Lower leg skin (tissue), 4 donors: Measurements from ENCODE around the gene PRIMPOL. TPM values are rescaled to one million over a fixed set of nuclear protein-coding genes. Genes with fewer than 3 reads are reported as not detected.

Experiments used
- DNase-seq, 2 donors: peaks; one replicate each; pipeline ENCODE4 v3.0.0-alpha.2; 2019; ENCODE audit warnings: low spot score in 2 of 2
- H3K4me3 ChIP-seq: fragments of 200-600 bp; sonication (generic); 2 replicates; pipeline ENCODE4 v1.5.1; 2017; ENCODE audit warnings: mild to moderate bottlenecking, low read depth; ENCODE audit not compliant: poor library complexity, severe bottlenecking
- CTCF ChIP-seq, 3 donors: fragments of 450-650 bp; IDR thresholded peaks; one replicate each; pipeline ENCODE4 v1.5.1; 2016; ENCODE audit warnings: antibody characterized with exemption in 3 of 3, mild to moderate bottlenecking in 3 of 3, moderate library complexity in 2 of 3
- POLR2A ChIP-seq, 2 donors: fragments of 450-650 bp; IDR thresholded peaks; one replicate each; pipeline ENCODE4 v1.6.1; 2016 to 2017; ENCODE audit warnings: antibody characterized with exemption in 2 of 2, mild to moderate bottlenecking in 1 of 2, moderate library complexity in 1 of 2
- WGBS, 2 donors: methylation state at CpG; one replicate each; pipeline ENCODE4 v1.1.5; 2018; 5-methylcytosine and 5-hydroxymethylcytosine counted together
- intact Hi-C: fragments of 100-400 bp; cut with DNase I; formaldehyde crosslinking; loops from one replicate; pipeline ENCODE4 v1.15.0; 2023; ENCODE audit warnings: low total_unique reads
- total RNA-seq, 4 donors: library from RNA; depleted of rRNA; stranded (reverse); fragments of >200 nt; gene quantifications; one replicate each; pipeline ENCODE4 v1.1.0, GENCODE V29; 2016

The PRIMPOL gene
- total RNA-seq, 4 donors from 2014 or later = 12.1 to 23.2 (median 13.4) TPM

GRCh38 chr4:184641451-184641850 lies 8.1 kb upstream of the PRIMPOL start:
- intact Hi-C loops = no loop called here
- no peak overlapping the region for H3K4me3 ChIP-seq
- WGBS, 2 donors = 91 to 93% methylated on average over 5 of the region's 5 CpGs
- DNase-seq = no peak
- TF ChIP-seq POLR2A (IDR thresholded peaks at IDR 0.05) = no peak
- no peak for TF ChIP-seq CTCF (IDR thresholded peaks at IDR 0.05)

- WGBS, 2 donors = 75 to 87% methylated on average over 1 of the region's 1 CpG
- TF ChIP-seq CTCF (IDR thresholded peaks at IDR 0.05) (no peak), POLR2A (IDR thresholded peaks at IDR 0.05) (no peak)
- no peak for DNase-seq
- intact Hi-C loops = no loop called here
- H3K4me3 ChIP-seq = no peak overlapping the region
Observed at GRCh38 chr4:184643731-184644130, 5.8 kb upstream of the PRIMPOL start.

- no peak for DNase-seq
- intact Hi-C loops = no loop called here
- no peak overlapping the region for H3K4me3 ChIP-seq
- 79 to 80% methylated on average over 9 of the region's 9 CpGs for WGBS, 2 donors
- TF ChIP-seq CTCF (IDR thresholded peaks at IDR 0.05) (no peak), POLR2A (IDR thresholded peaks at IDR 0.05) (no peak)
Observed at GRCh38 chr4:184644553-184645307, 4.8 kb upstream of the PRIMPOL start.

GRCh38 chr4:184645904-184646610 lies 3.5 kb upstream of the PRIMPOL start:
- 57 to 66% methylated on average over 6 of the region's 6 CpGs for WGBS, 2 donors
- no peak overlapping the region for H3K4me3 ChIP-seq
- no peak for TF ChIP-seq POLR2A (IDR thresholded peaks at IDR 0.05)
- no peak for TF ChIP-seq CTCF (IDR thresholded peaks at IDR 0.05)
- no peak for DNase-seq
- intact Hi-C loops = no loop called here

GRCh38 chr4:184647266-184648053 lies 2.1 kb upstream of the PRIMPOL start:
- intact Hi-C loops = no loop called here
- no peak overlapping the region for H3K4me3 ChIP-seq
- TF ChIP-seq CTCF (IDR thresholded peaks at IDR 0.05) = no peak
- no peak for TF ChIP-seq POLR2A (IDR thresholded peaks at IDR 0.05)
- DNase-seq = no peak
- 59 to 67% methylated on average over 7 of the region's 7 CpGs for WGBS, 2 donors
